Activated T-helper 1 cell treated with anti-CD3 and anti-CD28 coated beads, Interleukin-12 subunit alpha, Interleukin-12 subunit beta, Interleukin-2, Interleukin-4 antibody, amounts not matched to agents 30 ng/mL and 10 ng/mL and 1 ng/mL, durations not matched to agents 14 hours and 24 hours and 36 hours (primary cell): ENCODE measurements around the gene KLK13. TPM values are rescaled to one million over a fixed set of nuclear protein-coding genes. Genes with fewer than 3 reads are reported as not detected.

Experiments
- DNase-seq: peaks from one replicate; pipeline ENCODE4 v3.0.0; 2021; ENCODE audit warnings: low spot score
- H3K27ac Mint-ChIP-seq: one replicate; pipeline ENCODE4 v1.8.0; 2021; ENCODE audit warnings: mild to moderate bottlenecking, mixed read lengths
- H3K27me3 Mint-ChIP-seq: one replicate; pipeline ENCODE4 v1.8.0; 2022; ENCODE audit warnings: mild to moderate bottlenecking, moderate library complexity, mixed read lengths; ENCODE audit not compliant: insufficient read depth
- H3K36me3 Mint-ChIP-seq: one replicate; pipeline ENCODE4 v1.8.0; 2021; ENCODE audit warnings: low read depth, mixed read lengths
- H3K4me1 Mint-ChIP-seq: one replicate; pipeline ENCODE4 v1.8.0; 2021; ENCODE audit warnings: low read depth, mixed read lengths
- H3K4me3 Mint-ChIP-seq: one replicate; pipeline ENCODE4 v1.8.0; 2021; ENCODE audit warnings: mild to moderate bottlenecking, moderate library complexity, mixed read lengths
- H3K9me3 Mint-ChIP-seq: one replicate; pipeline ENCODE4 v1.8.0; 2021; ENCODE audit warnings: mixed read lengths
- intact Hi-C: fragments of 100-400 bp; cut with micrococcal nuclease; formaldehyde crosslinking; loops from one replicate; pipeline ENCODE4 v1.15.1; 2024
- total RNA-seq: library from RNA; stranded (reverse); gene quantifications from 2 replicates; pipeline ENCODE4 v1.2.3, GENCODE V29; 2022

KLK13 gene
- total RNA-seq, 1 donor from 2014 or later = not detected

- Mint-ChIP-seq H3K4me3 (no peak overlapping the region), H3K36me3 (no peaks in the 10 kb centered on the region), H3K4me1 (no peaks in the 10 kb centered on the region), H3K9me3 (no peaks in the 10 kb centered on the region), H3K27ac (no peak overlapping the region), H3K27me3 (peaks cover 3% of the 10 kb centered on the region)
- no peak for DNase-seq
- intact Hi-C loops = no loop called here
Measured at GRCh38 chr19:51031880-51032225, 33.0 kb downstream of the KLK13 start.

GRCh38 chr19:51031220-51031879, 33.5 kb downstream of the KLK13 start:
- intact Hi-C loops = no loop called here
- Mint-ChIP-seq H3K36me3 (no peaks in the 10 kb centered on the region), H3K9me3 (no peaks in the 10 kb centered on the region), H3K27ac (no peak overlapping the region), H3K4me1 (no peaks in the 10 kb centered on the region), H3K27me3 (peaks cover 5% of the 10 kb centered on the region), H3K4me3 (no peak overlapping the region)
- DNase-seq = no peak

- H3K27ac Mint-ChIP-seq = no peak overlapping the region
- intact Hi-C loops = no loop called here
- H3K4me1 Mint-ChIP-seq = no peaks in the 10 kb centered on the region
- DNase-seq = no peak
- no peaks in the 10 kb centered on the region for H3K9me3 Mint-ChIP-seq
- no peaks in the 10 kb centered on the region for H3K36me3 Mint-ChIP-seq
- no peak overlapping the region for H3K4me3 Mint-ChIP-seq
- peaks cover 5% of the 10 kb centered on the region for H3K27me3 Mint-ChIP-seq
Measured at GRCh38 chr19:51030631-51031030, 34.3 kb downstream of the KLK13 start.

GRCh38 chr19:51029718-51030117, 35.2 kb downstream of the KLK13 start:
- no peak overlapping the region for H3K27ac Mint-ChIP-seq
- intact Hi-C loops = no loop called here
- no peaks in the 10 kb centered on the region for H3K9me3 Mint-ChIP-seq
- H3K4me1 Mint-ChIP-seq = no peaks in the 10 kb centered on the region
- H3K27me3 Mint-ChIP-seq = peaks cover 5% of the 10 kb centered on the region
- DNase-seq = no peak
- H3K4me3 Mint-ChIP-seq = no peak overlapping the region
- no peaks in the 10 kb centered on the region for H3K36me3 Mint-ChIP-seq

GRCh38 chr19:51027873-51028272, 37.0 kb downstream of the KLK13 start:
- no peak for DNase-seq
- no peaks in the 10 kb centered on the region for H3K36me3 Mint-ChIP-seq
- H3K27me3 Mint-ChIP-seq = peaks cover 3% of the 10 kb centered on the region
- H3K4me3 Mint-ChIP-seq = no peak overlapping the region
- H3K27ac Mint-ChIP-seq = no peak overlapping the region
- no peaks in the 10 kb centered on the region for H3K9me3 Mint-ChIP-seq
- no peaks in the 10 kb centered on the region for H3K4me1 Mint-ChIP-seq
- intact Hi-C loops = no loop called here

GRCh38 chr19:51027126-51027806, 37.6 kb downstream of the KLK13 start:
- intact Hi-C loops = no loop called here
- no peaks in the 10 kb centered on the region for H3K4me1 Mint-ChIP-seq
- H3K27ac Mint-ChIP-seq = no peak overlapping the region
- no peaks in the 10 kb centered on the region for H3K36me3 Mint-ChIP-seq
- peaks cover 3% of the 10 kb centered on the region for H3K27me3 Mint-ChIP-seq
- H3K4me3 Mint-ChIP-seq = no peak overlapping the region
- DNase-seq = no peak
- no peaks in the 10 kb centered on the region for H3K9me3 Mint-ChIP-seq

GRCh38 chr19:51026554-51026831, 38.4 kb downstream of the KLK13 start, which contains the start of gene KLK11:
TSS of gene KLK11 (minus strand) at chr19:51026616. CDS start at chr19:51025631, 985 bp downstream.
- Mint-ChIP-seq H3K36me3 (no peaks in the 10 kb centered on the region), H3K27ac (no peak within 1 kb of the TSS), H3K4me3 (no peak within 1 kb of the TSS), H3K27me3 (peaks cover 5% of the 10 kb centered on the region), H3K9me3 (no peaks in the 10 kb centered on the region), H3K4me1 (no peaks in the 10 kb centered on the region)
- no peak for DNase-seq
- intact Hi-C loops = no loop called here

- peaks cover 9% of the 10 kb centered on the region for H3K27me3 Mint-ChIP-seq
- no peaks in the 10 kb centered on the region for H3K9me3 Mint-ChIP-seq
Measured at GRCh38 chr19:51025809-51026553, 38.9 kb downstream of the KLK13 start.

GRCh38 chr19:51025401-51025800, 39.5 kb downstream of the KLK13 start:
- intact Hi-C loops = no loop called here
- Mint-ChIP-seq H3K4me3 (no peak overlapping the region), H3K4me1 (no peaks in the 10 kb centered on the region), H3K27ac (no peak overlapping the region), H3K27me3 (peaks cover 14% of the 10 kb centered on the region), H3K36me3 (no peaks in the 10 kb centered on the region), H3K9me3 (no peaks in the 10 kb centered on the region)
- no peak for DNase-seq

More at GRCh38 chr19:51025809-51026553, 38.9 kb downstream of the KLK13 start:
- Mint-ChIP-seq H3K4me3 (no peak overlapping the region), H3K27ac (no peak overlapping the region), H3K4me1 (no peaks in the 10 kb centered on the region), H3K36me3 (no peaks in the 10 kb centered on the region)
- intact Hi-C loops = no loop called here
- DNase-seq = no peak

GRCh38 chr19:51024924-51025323, 40.0 kb downstream of the KLK13 start:
- no peak for DNase-seq
- Mint-ChIP-seq H3K4me1 (peaks cover 3% of the 10 kb centered on the region), H3K27me3 (peaks cover 17% of the 10 kb centered on the region), H3K9me3 (no peaks in the 10 kb centered on the region), H3K4me3 (no peak overlapping the region), H3K36me3 (no peaks in the 10 kb centered on the region), H3K27ac (no peak overlapping the region)
- intact Hi-C loops = loop anchor here (5.0 kb wide), 1 partner anchor 142 kb away; no protein-coding TSS in a partner anchor

- Mint-ChIP-seq H3K27ac (no peak overlapping the region), H3K4me3 (no peak overlapping the region), H3K4me1 (peaks cover 6% of the 10 kb centered on the region), H3K36me3 (no peaks in the 10 kb centered on the region), H3K27me3 (peaks cover 26% of the 10 kb centered on the region), H3K9me3 (no peaks in the 10 kb centered on the region)
- no peak for DNase-seq
- intact Hi-C loops = loop anchor here (5.0 kb wide), 1 partner anchor 143 kb away; no protein-coding TSS in a partner anchor
Measured at GRCh38 chr19:51023946-51024345, 40.9 kb downstream of the KLK13 start.

GRCh38 chr19:51022526-51022925, 42.4 kb downstream of the KLK13 start:
- no peak overlapping the region for H3K4me3 Mint-ChIP-seq
- H3K4me1 Mint-ChIP-seq = peaks cover 12% of the 10 kb centered on the region
- no peaks in the 10 kb centered on the region for H3K9me3 Mint-ChIP-seq
- intact Hi-C loops = loop anchor here (5.0 kb wide), 1 partner anchor 145 kb away; no protein-coding TSS in a partner anchor
- peaks cover 35% of the 10 kb centered on the region for H3K27me3 Mint-ChIP-seq
- no peaks in the 10 kb centered on the region for H3K36me3 Mint-ChIP-seq
- H3K27ac Mint-ChIP-seq = no peak overlapping the region
- DNase-seq = no peak

- Mint-ChIP-seq H3K27ac (no peak overlapping the region), H3K36me3 (no peaks in the 10 kb centered on the region), H3K27me3 (peaks cover 44% of the 10 kb centered on the region), H3K4me1 (peaks cover 12% of the 10 kb centered on the region), H3K4me3 (no peak overlapping the region), H3K9me3 (no peaks in the 10 kb centered on the region)
- intact Hi-C loops = loop anchor here (5.0 kb wide), 1 partner anchor 146 kb away; no protein-coding TSS in a partner anchor
- no peak for DNase-seq
Measured at GRCh38 chr19:51020988-51021651, 43.8 kb downstream of the KLK13 start.
